SK-N-SH (cell line): ENCODE data around the gene CCS.

ENCODE experiments used
- CTCF ChIP-seq: fragments of 200-600 bp; sonication (generic); IDR thresholded peaks from 2 replicates; pipeline ENCODE4 v1.6.1; 2017; ENCODE audit warnings: antibody characterized with exemption, mild to moderate bottlenecking, moderate library complexity
- IRF3 ChIP-seq: fragments of 150-350 bp; IDR thresholded peaks from 2 replicates; pipeline ENCODE4 v1.6.1; 2016; ENCODE audit warnings: mild to moderate bottlenecking, low read depth, low read length
- JUND ChIP-seq: IDR thresholded peaks from 2 replicates; pipeline ENCODE4 v1.4.0; 2012
- MAX ChIP-seq: IDR thresholded peaks from 2 replicates; pipeline ENCODE4 v1.4.0; 2012; ENCODE audit warnings: low read depth
- MXI1 ChIP-seq: IDR thresholded peaks from 2 replicates; pipeline ENCODE4 v1.6.1; 2012; ENCODE audit warnings: mild to moderate bottlenecking, low read depth, low read length, improper control_type of control experiment
- RFX5 ChIP-seq: IDR thresholded peaks from 2 replicates; pipeline ENCODE4 v1.6.1; 2012; ENCODE audit warnings: mild to moderate bottlenecking, improper control_type of control experiment, low read length
- SIN3A ChIP-seq: IDR thresholded peaks from 2 replicates; pipeline ENCODE4 v1.6.1; 2012; ENCODE audit warnings: low read depth, mild to moderate bottlenecking, low read length, moderate library complexity, borderline replicate concordance
- SMC3 ChIP-seq: IDR thresholded peaks from 2 replicates; pipeline ENCODE4 v1.6.1; 2012; ENCODE audit warnings: low read depth, low read length, improper control_type of control experiment

- TF ChIP-seq IRF3 (no peak), CTCF (no peak), MXI1 (no peak), MAX (no peak), SIN3A (no peak), SMC3 (no peak), JUND (no peak), RFX5 (no peak)
Observed at GRCh38 chr11:66555416-66555815, 37.6 kb upstream of the CCS start.
